ENCODE results near the gene SYF2.

GRCh38 chr1:25180996-25181395, 51.3 kb downstream of the SYF2 start:
- TF ChIP-seq, protein P1, sequence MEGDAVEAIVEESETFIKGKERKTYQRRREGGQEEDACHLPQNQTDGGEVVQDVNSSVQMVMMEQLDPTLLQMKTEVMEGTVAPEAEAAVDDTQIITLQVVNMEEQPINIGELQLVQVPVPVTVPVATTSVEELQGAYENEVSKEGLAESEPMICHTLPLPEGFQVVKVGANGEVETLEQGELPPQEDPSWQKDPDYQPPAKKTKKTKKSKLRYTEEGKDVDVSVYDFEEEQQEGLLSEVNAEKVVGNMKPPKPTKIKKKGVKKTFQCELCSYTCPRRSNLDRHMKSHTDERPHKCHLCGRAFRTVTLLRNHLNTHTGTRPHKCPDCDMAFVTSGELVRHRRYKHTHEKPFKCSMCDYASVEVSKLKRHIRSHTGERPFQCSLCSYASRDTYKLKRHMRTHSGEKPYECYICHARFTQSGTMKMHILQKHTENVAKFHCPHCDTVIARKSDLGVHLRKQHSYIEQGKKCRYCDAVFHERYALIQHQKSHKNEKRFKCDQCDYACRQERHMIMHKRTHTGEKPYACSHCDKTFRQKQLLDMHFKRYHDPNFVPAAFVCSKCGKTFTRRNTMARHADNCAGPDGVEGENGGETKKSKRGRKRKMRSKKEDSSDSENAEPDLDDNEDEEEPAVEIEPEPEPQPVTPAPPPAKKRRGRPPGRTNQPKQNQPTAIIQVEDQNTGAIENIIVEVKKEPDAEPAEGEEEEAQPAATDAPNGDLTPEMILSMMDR (IDR thresholded peaks at IDR 0.05): no peak
- no peak for TF ChIP-seq EZH2 (IDR thresholded peaks at IDR 0.05; ENCODE audit: borderline replicate concordance, insufficient read depth, low read depth, low read length, poor library complexity, severe bottlenecking)
